ENCODE results near the gene NQO1. TPM values are rescaled to one million over a fixed set of nuclear protein-coding genes. Genes with fewer than 3 reads are reported as not detected.

NQO1 gene
- total and polyA plus RNA-seq, 9 of the 15 experiments (the other 6 are each of a cell fraction or from before 2014, with no cell fraction given): 96.7 to 198 (median 122) TPM

DNA sequence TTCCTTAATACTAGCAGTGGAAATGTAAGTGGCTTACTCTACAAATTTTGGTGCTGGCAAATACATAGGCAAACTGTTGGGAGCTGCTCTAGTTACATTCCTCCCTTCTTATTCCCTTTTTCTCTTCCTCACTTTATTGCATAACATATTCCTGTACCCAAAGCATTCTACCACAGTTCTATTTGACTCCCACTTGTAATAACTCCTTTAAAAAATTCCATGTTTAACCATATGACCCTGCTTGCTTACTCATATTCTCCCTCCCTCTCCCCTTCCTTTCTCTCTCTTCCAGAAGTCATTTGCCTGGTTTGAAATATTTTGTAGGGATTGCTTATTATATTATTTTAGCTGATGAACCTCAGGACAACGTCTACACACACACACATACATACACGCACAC lies 22.7 kb downstream of the NQO1 start:
- no peak overlapping the region for H3K4me2 ChIP-seq (ENCODE audit: insufficient read depth, low read length)

More for the DNA sequence above, 22.7 kb downstream of the NQO1 start:
- ChIA-PET CTCF (ENCODE audit: low intra/inter-chr PET ratio) (no interaction called here), POLR2A (interaction anchor here (1.9 kb wide), 1 partner anchor 18 kb away, joined by 5 read pairs; no protein-coding TSS in a partner anchor)
- Histone ChIP-seq H3K36me3 (ENCODE audit: control insufficient read depth, insufficient read depth, low read length) (peaks cover 41% of the 10 kb centered on the region; the same call in 2 of the 3 replicates), H3K4me1 (replicated peaks in 1 of 2; ENCODE audit: control insufficient read depth in 2 of 2, insufficient read depth in 2 of 2, low read length in 2 of 2) (no peaks in the 10 kb centered on the region), H3K4me3 (no peak overlapping the region), H3K9me3 (replicated peaks; ENCODE audit: control insufficient read depth, insufficient read depth, low read depth, low read length) (no peaks in the 10 kb centered on the region), H3K9me1 (ENCODE audit: control insufficient read depth, insufficient read depth, low read length) (no peaks in the 10 kb centered on the region), H3K27me3 (ENCODE audit: control insufficient read depth in 2 of 2, insufficient read depth in 2 of 2, low read length in 2 of 2) (no peaks in the 10 kb centered on the region), H2AFZ (ENCODE audit: low read depth, low read length) (no peak overlapping the region), H4K20me1 (replicated peaks; ENCODE audit: control insufficient read depth, insufficient read depth, low read length) (no peaks in the 10 kb centered on the region), H3K27ac (ENCODE audit: extremely low read depth, low read depth, low read length) (no peak overlapping the region), H3K9ac (ENCODE audit: insufficient read depth in 1 of 2, low read depth in 2 of 2, low read length in 2 of 2) (no peak overlapping the region), H3K79me2 (ENCODE audit: control insufficient read depth, insufficient read depth, low read length) (no peaks in the 10 kb centered on the region)
- TF ChIP-seq CCAR2 (IDR thresholded peaks at IDR 0.05; ENCODE audit: low read depth, low read length): no peak
- TF ChIP-seq ATF3 (IDR thresholded peaks at IDR 0.05): no peak
- TF ChIP-seq ATF3 (CRISPR knock-in tag; conservative IDR thresholded peaks at IDR 0.05): no peak
- no peak for TF ChIP-seq BRCA1 (IDR thresholded peaks at IDR 0.05)
- TF ChIP-seq BRCA1 (CRISPR knock-in tag; IDR thresholded peaks at IDR 0.05): no peak
- no peak for TF ChIP-seq FOXP1 (CRISPR knock-in tag; IDR thresholded peaks at IDR 0.05)
- no peak for TF ChIP-seq ZFP30 (CRISPR knock-in tag; IDR thresholded peaks at IDR 0.05; ENCODE audit: borderline replicate concordance)
- TF ChIP-seq, protein P1, sequence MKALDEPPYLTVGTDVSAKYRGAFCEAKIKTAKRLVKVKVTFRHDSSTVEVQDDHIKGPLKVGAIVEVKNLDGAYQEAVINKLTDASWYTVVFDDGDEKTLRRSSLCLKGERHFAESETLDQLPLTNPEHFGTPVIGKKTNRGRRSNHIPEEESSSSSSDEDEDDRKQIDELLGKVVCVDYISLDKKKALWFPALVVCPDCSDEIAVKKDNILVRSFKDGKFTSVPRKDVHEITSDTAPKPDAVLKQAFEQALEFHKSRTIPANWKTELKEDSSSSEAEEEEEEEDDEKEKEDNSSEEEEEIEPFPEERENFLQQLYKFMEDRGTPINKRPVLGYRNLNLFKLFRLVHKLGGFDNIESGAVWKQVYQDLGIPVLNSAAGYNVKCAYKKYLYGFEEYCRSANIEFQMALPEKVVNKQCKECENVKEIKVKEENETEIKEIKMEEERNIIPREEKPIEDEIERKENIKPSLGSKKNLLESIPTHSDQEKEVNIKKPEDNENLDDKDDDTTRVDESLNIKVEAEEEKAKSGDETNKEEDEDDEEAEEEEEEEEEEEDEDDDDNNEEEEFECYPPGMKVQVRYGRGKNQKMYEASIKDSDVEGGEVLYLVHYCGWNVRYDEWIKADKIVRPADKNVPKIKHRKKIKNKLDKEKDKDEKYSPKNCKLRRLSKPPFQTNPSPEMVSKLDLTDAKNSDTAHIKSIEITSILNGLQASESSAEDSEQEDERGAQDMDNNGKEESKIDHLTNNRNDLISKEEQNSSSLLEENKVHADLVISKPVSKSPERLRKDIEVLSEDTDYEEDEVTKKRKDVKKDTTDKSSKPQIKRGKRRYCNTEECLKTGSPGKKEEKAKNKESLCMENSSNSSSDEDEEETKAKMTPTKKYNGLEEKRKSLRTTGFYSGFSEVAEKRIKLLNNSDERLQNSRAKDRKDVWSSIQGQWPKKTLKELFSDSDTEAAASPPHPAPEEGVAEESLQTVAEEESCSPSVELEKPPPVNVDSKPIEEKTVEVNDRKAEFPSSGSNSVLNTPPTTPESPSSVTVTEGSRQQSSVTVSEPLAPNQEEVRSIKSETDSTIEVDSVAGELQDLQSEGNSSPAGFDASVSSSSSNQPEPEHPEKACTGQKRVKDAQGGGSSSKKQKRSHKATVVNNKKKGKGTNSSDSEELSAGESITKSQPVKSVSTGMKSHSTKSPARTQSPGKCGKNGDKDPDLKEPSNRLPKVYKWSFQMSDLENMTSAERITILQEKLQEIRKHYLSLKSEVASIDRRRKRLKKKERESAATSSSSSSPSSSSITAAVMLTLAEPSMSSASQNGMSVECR (CRISPR knock-in tag; IDR thresholded peaks at IDR 0.05): no peak
- TF ChIP-seq, protein P2, sequence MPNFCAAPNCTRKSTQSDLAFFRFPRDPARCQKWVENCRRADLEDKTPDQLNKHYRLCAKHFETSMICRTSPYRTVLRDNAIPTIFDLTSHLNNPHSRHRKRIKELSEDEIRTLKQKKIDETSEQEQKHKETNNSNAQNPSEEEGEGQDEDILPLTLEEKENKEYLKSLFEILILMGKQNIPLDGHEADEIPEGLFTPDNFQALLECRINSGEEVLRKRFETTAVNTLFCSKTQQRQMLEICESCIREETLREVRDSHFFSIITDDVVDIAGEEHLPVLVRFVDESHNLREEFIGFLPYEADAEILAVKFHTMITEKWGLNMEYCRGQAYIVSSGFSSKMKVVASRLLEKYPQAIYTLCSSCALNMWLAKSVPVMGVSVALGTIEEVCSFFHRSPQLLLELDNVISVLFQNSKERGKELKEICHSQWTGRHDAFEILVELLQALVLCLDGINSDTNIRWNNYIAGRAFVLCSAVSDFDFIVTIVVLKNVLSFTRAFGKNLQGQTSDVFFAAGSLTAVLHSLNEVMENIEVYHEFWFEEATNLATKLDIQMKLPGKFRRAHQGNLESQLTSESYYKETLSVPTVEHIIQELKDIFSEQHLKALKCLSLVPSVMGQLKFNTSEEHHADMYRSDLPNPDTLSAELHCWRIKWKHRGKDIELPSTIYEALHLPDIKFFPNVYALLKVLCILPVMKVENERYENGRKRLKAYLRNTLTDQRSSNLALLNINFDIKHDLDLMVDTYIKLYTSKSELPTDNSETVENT (CRISPR knock-in tag; IDR thresholded peaks at IDR 0.05): no peak
- ATAC-seq (no peak), FAIRE-seq (peak; percentile 19), DNase-seq (ENCODE audit: extremely low read depth in 1 of 4, low spot score in 3 of 4) (no peak)
- 80% methylated on average over 2 of the region's 2 CpGs for WGBS (ENCODE audit: insufficient coverage, low coverage, missing lambda C conversion rate)
- intact Hi-C loops (cut with micrococcal nuclease): loop anchor here (10.0 kb wide), 1 partner anchor 209 kb away; no protein-coding TSS in a partner anchor
- no TSS peak for BruUV-seq (replicated peaks)
- in situ Hi-C loops (cut with MboI): no loop called here

Data from K562 (cell line).